ENCODE data around the gene EDIL3.

Gene EDIL3

DNA sequence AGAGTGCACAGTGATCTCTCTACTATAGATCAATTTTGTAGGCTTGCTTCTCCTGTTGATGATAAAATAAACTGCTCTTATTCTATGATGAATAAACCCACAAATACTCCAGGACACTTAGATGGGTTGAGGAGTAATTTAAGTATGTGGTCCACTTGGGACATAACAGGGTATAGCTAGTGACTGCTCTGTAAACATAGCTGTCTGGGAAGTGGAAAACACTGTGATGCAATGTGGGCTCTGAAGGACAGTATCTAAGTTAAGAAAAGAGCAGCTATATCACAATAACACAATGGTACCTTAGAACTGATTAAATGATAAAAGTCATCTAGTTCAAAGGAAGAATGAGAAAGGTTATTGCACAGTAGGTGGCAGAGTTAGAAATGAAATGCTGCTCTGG, 369.7 kb downstream of the EDIL3 start:
- Histone ChIP-seq H3K4me1 (ENCODE audit: low read length) (no peaks in the 10 kb centered on the region), H3K4me3 (ENCODE audit: low read length) (no peak overlapping the region), H2AFZ (ENCODE audit: low read depth, low read length) (no peak overlapping the region), H3K79me2 (ENCODE audit: low read length) (no peaks in the 10 kb centered on the region), H3K36me3 (replicated peaks; ENCODE audit: low read depth, low read length) (no peaks in the 10 kb centered on the region), H3K4me2 (ENCODE audit: low read length) (no peak overlapping the region), H3K9me3 (ENCODE audit: insufficient read depth, low read length) (no peaks in the 10 kb centered on the region), H3K27ac (ENCODE audit: low read length) (no peak overlapping the region), H3K9ac (ENCODE audit: low read length) (no peak overlapping the region), H3K27me3 (ENCODE audit: low read depth, low read length) (no peaks in the 10 kb centered on the region), H4K20me1 (ENCODE audit: insufficient read depth, low read length) (no peaks in the 10 kb centered on the region)
- TF ChIP-seq EZH2phosphoT487 (IDR thresholded peaks at IDR 0.05; ENCODE audit: low read depth): no peak
- TF ChIP-seq, protein P1, sequence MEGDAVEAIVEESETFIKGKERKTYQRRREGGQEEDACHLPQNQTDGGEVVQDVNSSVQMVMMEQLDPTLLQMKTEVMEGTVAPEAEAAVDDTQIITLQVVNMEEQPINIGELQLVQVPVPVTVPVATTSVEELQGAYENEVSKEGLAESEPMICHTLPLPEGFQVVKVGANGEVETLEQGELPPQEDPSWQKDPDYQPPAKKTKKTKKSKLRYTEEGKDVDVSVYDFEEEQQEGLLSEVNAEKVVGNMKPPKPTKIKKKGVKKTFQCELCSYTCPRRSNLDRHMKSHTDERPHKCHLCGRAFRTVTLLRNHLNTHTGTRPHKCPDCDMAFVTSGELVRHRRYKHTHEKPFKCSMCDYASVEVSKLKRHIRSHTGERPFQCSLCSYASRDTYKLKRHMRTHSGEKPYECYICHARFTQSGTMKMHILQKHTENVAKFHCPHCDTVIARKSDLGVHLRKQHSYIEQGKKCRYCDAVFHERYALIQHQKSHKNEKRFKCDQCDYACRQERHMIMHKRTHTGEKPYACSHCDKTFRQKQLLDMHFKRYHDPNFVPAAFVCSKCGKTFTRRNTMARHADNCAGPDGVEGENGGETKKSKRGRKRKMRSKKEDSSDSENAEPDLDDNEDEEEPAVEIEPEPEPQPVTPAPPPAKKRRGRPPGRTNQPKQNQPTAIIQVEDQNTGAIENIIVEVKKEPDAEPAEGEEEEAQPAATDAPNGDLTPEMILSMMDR (IDR thresholded peaks at IDR 0.05; ENCODE audit: low read depth, low read length): no peak

DNA sequence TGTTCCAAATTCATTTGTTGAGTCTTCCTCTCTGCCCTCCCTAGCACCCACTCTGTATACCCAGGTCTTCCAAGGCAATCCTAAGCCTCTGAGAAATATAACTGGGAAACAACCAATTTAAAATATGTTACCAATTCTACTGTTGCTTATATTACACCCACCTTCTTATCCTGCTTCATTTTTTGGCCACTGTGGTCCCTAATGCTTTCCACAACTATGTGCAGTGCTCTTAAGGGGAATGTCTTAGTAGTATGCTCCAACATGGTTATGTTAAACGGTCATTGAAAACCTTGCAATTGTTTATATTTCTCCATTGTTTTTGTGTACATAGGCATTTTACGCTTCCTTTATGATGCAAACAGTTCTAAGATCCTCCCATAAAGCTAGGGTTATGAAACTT, 390.9 kb downstream of the EDIL3 start:
- H2AFZ ChIP-seq (ENCODE audit: low read depth, low read length): no peak overlapping the region
- no peak overlapping the region for H3K4me3 ChIP-seq (ENCODE audit: low read length)
- H4K20me1 ChIP-seq (ENCODE audit: insufficient read depth, low read length): no peaks in the 10 kb centered on the region
- no peaks in the 10 kb centered on the region for H3K79me2 ChIP-seq (ENCODE audit: low read length)
- H3K27me3 ChIP-seq (ENCODE audit: low read depth, low read length): no peaks in the 10 kb centered on the region
- TF ChIP-seq, protein P1 (IDR thresholded peaks at IDR 0.05; ENCODE audit: low read depth, low read length): no peak
- TF ChIP-seq EZH2phosphoT487 (IDR thresholded peaks at IDR 0.05; ENCODE audit: low read depth): no peak
- H3K36me3 ChIP-seq (replicated peaks; ENCODE audit: low read depth, low read length): no peaks in the 10 kb centered on the region
- H3K4me2 ChIP-seq (ENCODE audit: low read length): no peak overlapping the region
- H3K9me3 ChIP-seq (ENCODE audit: insufficient read depth, low read length): no peaks in the 10 kb centered on the region
- no peak overlapping the region for H3K9ac ChIP-seq (ENCODE audit: low read length)
- no peak overlapping the region for H3K27ac ChIP-seq (ENCODE audit: low read length)
- H3K4me1 ChIP-seq (ENCODE audit: low read length): no peaks in the 10 kb centered on the region

DNA sequence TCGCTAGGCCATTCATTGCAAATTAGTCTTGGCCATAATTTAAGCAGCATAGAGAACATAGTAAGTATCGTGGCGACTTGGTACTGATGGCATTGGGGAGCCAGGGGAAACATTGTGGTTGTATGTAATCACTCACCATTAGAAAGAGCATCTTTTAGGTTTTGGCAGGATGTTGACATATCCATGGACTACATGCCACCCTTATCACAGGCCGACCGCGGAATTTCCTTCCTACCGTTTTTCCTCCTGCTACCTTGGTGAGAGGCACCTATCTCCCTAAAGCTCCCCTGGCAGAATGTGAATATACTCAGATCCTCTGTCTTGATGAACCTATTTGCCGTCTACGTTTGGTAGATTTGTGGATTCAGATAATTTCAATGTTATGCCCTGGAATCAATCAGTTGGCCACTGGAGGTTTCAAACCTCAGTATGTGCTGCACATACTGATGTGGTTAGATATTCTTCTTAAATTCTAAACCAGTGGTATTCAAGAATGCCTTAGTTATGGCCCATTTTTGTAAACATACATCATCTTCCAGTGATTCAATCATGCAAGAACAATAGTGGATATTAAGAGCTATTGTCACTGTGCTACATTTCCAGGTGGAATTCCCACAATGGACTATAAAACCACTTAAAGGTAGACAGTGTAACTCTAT, 393.0 kb downstream of the EDIL3 start:
- Histone ChIP-seq H3K9ac (ENCODE audit: low read length) (no peak overlapping the region), H3K4me2 (ENCODE audit: low read length) (no peak overlapping the region), H3K9me3 (ENCODE audit: insufficient read depth, low read length) (no peaks in the 10 kb centered on the region), H4K20me1 (ENCODE audit: insufficient read depth, low read length) (no peaks in the 10 kb centered on the region), H3K36me3 (replicated peaks; ENCODE audit: low read depth, low read length) (no peaks in the 10 kb centered on the region), H3K27me3 (ENCODE audit: low read depth, low read length) (no peaks in the 10 kb centered on the region), H3K27ac (ENCODE audit: low read length) (no peak overlapping the region), H2AFZ (ENCODE audit: low read depth, low read length) (no peak overlapping the region), H3K79me2 (ENCODE audit: low read length) (no peaks in the 10 kb centered on the region), H3K4me3 (ENCODE audit: low read length) (no peak overlapping the region), H3K4me1 (ENCODE audit: low read length) (no peaks in the 10 kb centered on the region)
- TF ChIP-seq, protein P1 (IDR thresholded peaks at IDR 0.05; ENCODE audit: low read depth, low read length): no peak
- no peak for TF ChIP-seq EZH2phosphoT487 (IDR thresholded peaks at IDR 0.05; ENCODE audit: low read depth)

DNA sequence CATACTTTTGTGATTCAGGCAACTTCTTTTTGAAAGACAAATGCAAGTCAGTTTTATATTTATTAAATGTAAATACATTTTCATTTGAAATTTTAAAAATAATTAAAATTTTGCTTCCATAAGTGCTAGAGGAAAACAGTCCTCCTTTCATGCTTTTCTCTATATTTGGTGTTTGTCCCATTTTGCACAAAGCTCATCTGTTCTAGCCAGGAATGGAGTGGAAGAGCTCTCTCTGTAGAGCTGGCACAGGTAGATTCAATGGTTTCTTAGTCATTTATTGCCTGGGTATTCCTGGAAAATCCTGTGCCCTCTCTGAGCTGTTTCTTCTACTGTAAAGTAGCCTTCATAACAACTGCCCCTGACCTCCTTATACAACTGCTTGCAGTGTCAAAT, 396.4 kb downstream of the EDIL3 start:
- H3K27ac ChIP-seq (ENCODE audit: low read length): no peak overlapping the region
- no peaks in the 10 kb centered on the region for H3K79me2 ChIP-seq (ENCODE audit: low read length)
- H3K4me3 ChIP-seq (ENCODE audit: low read length): no peak overlapping the region
- no peak overlapping the region for H3K9ac ChIP-seq (ENCODE audit: low read length)
- no peaks in the 10 kb centered on the region for H3K36me3 ChIP-seq (replicated peaks; ENCODE audit: low read depth, low read length)
- H3K4me1 ChIP-seq (ENCODE audit: low read length): no peaks in the 10 kb centered on the region
- no peak overlapping the region for H3K4me2 ChIP-seq (ENCODE audit: low read length)
- TF ChIP-seq, protein P1 (IDR thresholded peaks at IDR 0.05; ENCODE audit: low read depth, low read length): no peak
- no peak for TF ChIP-seq EZH2phosphoT487 (IDR thresholded peaks at IDR 0.05; ENCODE audit: low read depth)
- no peaks in the 10 kb centered on the region for H3K9me3 ChIP-seq (ENCODE audit: insufficient read depth, low read length)
- no peaks in the 10 kb centered on the region for H3K27me3 ChIP-seq (ENCODE audit: low read depth, low read length)
- H4K20me1 ChIP-seq (ENCODE audit: insufficient read depth, low read length): no peaks in the 10 kb centered on the region
- H2AFZ ChIP-seq (ENCODE audit: low read depth, low read length): no peak overlapping the region
